ENCODE data around the gene HOXD12.

Gene HOXD12

DNA sequence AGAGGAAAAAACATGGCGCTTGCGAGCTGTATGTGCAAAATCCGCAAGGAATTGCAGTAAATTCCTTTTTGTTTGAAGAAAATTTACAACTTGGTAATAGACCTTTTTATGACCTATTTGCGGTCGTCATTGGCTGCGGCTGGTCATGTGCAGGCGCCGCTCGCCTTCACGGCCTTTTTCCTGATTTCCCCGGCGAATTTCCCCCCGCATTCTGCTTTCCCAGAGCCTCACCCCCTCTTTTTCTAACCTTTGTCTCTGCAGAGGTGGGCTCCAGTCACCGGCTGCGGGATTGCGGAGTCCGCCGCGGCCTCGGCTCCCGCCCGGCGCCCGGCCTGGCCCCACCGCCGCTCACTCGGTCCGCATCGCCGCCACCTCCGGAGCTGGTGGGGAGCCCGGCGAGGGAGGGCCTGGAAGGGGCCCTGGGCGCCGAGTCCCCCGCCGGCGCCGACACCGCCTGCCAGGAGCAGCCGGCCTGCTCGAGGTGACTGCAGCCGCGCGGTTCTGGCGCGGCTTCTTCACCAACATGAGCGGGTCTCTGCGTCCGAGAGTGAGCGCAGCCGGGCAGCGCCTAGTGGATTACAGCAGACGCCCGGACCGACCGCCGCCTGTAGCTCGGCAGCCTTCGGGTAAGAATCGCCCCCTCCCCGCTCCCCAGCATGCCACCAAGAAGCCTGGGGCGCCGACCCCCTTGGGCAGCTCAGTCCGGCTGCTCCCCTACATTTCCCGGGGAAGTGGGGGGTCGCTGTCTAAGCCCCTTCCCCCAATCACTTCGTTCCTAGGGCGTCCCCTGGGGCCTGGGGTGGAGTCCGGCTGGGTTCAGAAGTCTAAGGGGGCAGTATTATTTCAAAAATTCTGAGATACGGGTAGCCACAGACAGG lies 37.0 kb downstream of the HOXD12 start:
- DNase-seq, result no peak

DNA sequence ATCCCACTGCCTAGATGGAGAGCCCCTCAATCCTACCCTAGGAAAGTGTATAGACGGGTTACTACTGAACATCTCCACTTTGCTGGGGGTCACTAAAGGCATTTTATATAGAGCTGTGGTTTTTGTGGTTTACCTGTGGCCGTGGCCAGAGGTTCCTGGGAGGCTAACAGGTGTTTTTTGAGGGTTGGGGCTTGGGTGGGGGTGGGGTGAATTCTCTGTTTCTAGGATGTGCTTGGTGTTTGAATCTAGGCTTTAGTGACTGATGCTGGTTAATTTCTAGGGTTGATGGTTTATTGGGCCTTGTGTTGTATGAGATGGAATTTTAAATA lies 37.6 kb downstream of the HOXD12 start:
- DNase-seq, result no peak

DNA sequence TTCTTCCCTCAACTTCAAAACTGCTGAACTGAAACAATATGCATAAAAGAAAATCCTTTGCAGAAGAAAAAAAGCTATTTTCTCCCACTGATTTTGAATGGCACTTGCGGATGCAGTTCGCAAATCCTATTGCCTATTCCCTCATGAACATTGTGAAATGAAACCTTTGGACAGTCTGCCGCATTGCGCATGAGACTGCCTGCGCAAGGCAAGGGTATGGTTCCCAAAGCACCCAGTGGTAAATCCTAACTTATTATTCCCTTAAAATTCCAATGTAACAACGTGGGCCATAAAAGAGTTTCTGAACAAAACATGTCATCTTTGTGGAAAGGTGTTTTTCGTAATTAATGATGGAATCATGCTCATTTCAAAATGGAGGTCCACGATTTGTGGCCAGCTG lies 38.3 kb downstream of the HOXD12 start:
- no peak for DNase-seq

DNA sequence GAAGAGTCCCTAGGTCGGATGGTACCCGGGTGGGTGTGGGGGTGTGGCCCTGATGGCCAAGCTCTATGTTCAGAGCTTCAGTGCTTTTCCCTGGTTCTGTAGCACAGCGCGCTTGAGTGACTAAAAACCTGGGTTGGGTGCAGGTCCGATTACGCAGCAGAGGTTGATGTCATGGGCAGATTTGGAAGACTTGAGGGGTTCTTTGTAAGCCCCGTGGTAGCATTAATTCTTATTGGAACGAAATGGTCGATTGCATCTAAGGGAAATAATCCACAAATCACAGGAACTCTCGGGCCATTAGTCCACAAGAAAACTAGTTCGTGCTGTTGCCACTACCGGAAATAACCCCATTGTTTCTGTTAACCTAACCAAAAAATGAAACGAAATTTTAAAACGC lies 38.9 kb downstream of the HOXD12 start:
- no peak for DNase-seq

DNA sequence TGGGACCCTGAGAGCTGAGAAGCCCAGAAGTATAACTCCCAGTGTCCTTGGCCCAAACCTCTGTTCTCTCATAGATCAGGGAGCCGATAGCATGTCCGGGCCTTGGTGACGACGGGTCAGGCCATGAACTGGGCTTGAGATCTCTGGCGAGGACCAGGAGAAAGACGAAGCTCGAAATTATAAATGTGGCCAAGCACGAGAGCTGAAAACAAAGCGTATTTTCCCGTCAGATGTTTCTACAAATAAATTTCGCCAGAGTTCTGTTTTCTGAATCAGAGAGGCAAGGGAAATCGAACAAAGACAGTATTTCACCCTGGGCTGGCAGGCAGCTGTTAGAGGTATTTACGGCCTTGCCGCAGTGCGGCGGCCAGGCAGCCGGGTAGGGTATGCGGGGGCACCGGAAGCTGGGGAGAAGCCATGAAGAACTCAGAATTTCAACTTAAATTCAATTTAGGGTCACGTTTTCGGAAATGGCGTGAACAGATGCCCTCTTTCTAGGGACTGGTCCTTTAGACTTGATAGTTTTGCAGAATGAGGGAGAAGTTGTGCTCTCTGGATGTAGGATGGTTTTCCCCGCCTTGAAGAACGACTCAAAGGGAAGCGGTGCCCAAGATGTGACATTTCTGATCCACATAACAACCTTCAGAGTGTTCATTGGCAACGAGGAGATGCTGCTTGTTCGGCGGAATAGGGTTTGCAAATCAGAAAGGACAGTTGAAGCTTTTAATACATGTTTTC lies 39.5 kb downstream of the HOXD12 start:
- DNase-seq, result no peak

DNA sequence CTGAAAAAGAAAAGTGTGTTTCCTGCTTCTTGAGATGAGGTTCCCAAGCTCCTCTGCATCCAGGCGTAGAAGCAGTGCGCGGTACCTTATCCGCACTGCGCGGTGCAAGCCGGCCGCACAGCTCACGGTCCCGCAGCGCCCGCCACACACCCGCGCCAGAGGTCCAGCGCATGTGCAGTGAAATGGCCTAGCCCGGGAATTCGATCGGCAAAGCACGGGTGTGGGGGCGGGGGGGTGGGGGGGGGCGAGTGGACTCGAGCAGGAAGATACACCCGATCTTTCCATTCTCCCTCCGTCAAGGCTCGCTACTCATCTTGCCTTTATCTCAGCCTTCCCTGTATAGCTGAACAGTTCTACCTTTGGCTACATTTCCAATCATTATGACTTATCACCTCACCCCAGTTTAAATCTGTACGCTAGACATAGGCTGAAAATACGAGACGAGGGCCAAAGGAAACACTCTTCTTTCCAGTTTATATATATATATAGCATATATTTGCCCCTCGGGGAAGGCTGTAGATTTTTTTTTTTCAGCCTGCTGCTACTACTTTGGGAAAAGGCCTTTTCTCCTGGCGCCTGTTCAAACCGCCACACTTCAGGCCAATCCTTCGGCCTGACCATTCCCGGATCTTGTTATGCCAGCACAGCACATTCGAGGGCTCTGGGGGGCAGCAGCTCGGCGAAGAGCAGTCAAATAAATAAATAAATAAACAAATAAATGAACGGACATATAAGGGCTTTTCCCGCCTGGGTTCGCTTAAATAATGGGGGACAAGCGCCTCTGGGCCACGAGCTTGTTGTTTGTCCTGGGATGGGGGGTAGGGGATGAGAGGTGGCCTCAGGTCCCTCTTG lies 40.3 kb downstream of the HOXD12 start:
- no peak for DNase-seq

DNA sequence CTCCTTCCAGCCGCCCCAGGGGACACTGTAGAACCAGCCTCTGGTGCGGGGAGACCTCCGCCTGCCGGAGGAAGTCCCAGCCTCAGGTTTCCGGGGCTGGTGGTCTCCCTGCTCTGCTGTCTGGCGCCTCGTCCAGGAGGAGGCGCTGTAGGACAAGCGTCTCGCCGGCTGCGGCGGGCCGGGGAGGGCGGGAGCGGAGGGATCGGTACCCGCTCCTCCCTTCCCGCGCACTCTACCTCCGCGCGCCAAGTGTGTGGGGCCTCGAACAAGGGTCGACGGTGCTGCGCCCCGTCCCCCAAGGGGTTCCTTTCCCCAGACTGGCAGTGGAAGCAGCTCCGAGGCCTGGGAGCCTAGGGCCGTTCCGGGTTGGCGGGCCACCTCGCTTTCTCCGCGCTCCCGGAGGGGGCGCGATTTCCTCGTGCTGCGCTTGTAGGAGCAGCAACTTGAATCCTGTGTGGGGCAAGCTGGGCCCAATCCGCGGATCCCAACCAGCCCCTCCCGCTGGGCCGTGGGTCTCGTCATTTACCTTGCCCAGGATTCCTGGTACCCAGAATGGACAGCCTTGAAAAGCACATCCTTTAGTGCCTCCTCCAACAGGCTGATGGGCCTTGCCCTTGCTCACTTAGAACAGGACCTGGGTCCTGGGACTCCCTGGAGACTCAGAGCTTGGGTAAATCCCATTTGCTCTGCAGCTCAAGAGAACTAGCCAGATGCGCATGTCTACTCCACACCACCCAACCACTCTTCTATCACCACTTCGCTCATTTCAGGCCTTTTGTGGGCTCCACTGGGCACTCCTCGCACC lies 41.1 kb downstream of the HOXD12 start:
- DNase-seq, result peak; percentile 46

DNA sequence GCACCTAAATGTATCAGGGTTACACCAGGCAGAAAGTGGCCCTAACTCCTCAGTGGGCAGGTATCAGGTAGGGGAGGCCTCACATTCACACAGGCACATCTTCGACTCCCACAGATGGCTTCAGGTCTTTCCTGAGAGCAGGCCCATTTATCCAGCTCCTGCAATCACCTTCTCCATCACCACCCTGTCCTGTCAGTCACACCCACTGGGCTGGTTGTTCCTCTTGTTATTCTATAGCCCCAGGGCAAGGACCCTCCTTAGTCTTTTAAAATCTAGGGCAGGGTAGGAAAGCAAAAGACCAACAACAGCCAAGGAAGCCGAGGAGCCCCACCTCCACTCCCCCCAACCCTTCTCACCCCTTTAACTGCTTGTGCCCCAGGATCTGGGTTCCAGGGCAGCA lies 42.7 kb downstream of the HOXD12 start:
- no peak for DNase-seq

DNA sequence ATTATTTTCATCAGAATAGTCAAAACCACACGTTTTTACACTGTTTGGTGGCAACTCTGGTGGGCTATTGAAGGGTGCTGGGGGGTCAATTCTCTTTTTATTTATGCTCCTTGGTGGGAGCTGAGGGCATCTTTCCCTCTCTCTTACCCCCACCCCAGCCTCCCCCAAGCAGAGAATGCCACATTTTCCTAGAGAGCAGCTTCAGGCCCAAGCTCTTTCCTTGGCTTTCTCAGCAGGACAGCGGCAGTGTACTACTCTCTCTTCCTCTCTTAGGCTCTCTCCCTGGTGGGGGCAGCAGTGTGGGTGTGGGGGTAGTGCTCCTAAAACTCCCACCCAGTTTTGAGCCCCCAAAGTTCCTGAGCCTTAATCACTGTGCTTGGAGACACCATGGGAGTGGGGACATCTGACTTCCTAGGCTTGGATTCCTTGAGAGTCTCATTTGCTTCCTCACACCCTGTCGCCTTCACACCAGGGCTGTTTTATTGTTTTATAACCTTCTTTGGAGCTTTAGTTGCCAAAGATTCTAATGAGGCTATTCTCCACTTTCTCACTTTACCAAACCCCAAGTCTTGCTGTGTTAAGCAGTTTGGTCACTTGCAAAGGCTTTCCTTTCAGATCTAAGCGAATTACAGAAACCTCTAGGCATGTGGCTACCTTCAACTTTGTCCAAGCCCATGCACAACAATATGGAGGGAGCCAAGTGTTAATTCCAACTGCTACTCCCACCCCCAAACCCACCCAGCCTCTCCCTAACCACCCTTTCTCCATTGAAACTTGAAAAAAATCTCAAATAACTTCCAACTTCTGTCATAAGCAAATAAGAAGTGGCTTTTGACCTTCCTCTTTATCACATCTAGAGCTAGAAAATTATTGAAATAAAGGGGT lies 45.7 kb downstream of the HOXD12 start:
- DNase-seq, result no peak

DNA sequence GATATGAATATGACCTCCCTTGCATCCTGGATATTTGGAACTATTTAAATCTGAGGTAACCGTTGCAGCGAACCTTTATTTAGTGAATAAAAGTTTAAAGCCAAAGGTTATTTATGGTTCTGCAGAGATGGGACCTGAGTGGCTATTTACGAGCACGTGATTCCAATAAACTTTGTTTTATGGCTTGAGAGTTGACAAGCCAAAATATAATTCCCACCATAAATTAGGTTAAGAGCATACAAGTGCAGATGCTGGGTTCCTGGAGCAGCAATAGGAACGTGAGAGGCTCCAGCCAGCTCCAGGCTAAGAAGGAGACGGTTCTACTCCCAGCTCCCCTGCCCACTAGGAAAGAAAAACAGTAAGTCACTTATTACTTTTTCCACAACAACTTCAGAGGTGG lies 46.5 kb downstream of the HOXD12 start:
- DNase-seq, result no peak

DNA sequence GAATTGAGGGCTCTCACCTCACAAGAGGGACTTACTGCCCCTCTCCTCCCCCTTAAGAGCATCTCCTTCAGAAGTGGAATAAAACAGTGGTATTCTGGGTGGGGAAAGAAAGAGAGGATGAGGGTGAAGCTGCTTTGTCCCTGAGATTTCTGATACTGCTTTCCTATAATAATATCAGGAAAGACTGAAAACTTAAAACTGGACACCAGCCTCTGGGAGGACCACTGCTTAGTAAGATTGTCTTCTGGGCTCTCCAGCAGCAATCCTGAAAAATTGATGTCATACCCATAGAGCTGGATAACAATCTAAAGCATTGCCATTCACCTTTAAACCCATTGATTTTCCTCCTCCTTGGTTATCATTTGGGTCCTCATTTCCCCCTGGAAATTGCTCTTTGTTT lies 47.0 kb downstream of the HOXD12 start:
- DNase-seq, result no peak

DNA sequence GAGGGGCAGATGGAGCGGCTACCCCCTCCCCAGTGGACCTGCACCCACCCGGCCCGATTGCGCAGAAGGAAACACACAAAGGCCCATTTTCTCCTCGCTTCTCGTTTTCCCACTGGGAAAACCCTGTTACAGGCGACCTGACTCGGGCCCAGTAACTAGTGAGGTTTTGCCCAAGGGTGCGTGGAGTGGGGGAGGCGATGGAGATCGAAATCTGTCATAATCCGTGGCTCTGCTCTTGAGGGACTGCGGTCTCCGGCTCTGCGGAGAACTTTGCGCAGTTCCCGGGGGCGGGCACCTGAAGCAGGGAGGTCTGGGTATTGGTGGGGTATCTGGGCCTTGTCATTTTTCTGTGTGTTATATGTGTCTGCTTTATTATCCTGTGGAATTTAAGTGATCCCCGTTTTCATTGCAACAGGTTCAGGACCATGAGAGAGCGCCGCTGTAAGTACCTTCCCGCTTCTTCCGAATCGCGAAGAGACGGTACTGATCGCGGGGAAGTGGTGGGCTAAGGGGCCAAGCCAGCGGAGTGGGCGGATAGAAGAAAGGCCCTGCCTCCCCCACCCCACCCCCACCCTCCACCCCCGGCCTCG lies 47.7 kb downstream of the HOXD12 start:
- DNase-seq, result no peak

DNA sequence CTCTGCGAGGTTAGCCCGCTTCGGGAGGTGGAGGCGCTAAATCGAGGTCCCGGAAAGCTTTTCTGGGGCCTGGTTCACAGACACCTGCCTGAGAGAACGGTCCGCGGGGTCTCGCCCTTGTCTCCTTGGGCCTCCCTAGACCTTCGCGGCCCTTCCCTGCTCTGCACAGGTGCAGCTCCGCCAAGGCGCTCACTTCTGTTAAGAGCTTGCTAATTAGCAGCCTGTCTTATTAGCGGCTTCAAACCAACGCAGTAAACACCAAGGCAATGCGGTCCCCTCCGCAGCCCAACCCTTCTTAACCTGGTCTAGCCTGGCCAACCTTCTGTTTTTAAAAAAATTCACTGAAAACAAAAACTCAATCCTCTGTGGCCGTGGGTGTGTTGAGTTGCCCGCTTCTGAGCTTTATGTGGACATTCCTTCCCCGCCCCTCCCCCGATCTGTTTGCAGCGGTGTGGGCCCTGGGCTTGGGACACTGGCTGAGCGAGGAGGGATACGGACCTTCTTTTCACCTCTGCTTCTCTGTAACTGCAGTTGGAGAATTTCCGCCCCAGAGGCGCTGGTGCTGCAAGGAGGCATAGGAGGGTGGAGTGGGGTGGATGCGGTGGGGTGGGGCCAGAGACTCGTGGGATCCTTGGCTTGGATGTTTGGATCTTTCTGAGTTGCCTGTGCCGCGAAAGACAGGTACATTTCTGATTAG lies 48.4 kb downstream of the HOXD12 start:
- no peak for DNase-seq

DNA sequence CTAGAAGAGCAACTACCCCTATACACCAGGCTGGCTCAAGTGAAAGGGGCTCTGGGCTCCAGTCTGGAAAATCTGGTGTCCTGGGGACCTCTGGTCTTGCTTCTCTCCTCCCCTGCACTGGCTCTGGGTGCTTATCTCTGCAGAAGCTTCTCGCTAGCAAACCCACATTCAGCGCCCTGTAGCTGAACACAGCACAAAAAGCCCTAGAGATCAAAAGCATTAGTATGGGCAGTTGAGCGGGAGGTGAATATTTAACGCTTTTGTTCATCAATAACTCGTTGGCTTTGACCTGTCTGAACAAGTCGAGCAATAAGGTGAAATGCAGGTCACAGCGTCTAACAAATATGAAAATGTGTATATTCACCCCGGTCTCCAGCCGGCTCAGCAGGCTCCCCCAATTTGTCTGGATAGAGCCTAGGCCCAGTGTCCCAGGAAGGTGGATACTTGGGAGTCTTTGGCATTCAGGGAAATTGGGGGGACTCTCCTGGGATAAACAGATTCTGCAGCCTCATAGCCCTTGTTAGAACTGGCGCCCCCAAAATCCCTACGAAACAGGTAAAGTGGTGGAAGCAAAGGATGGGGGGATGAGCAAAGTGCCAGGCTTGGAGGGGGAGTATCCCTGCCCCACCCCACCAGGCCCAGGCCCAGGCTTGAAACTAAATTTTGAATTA lies 49.3 kb downstream of the HOXD12 start:
- DNase-seq, result no peak

DNA sequence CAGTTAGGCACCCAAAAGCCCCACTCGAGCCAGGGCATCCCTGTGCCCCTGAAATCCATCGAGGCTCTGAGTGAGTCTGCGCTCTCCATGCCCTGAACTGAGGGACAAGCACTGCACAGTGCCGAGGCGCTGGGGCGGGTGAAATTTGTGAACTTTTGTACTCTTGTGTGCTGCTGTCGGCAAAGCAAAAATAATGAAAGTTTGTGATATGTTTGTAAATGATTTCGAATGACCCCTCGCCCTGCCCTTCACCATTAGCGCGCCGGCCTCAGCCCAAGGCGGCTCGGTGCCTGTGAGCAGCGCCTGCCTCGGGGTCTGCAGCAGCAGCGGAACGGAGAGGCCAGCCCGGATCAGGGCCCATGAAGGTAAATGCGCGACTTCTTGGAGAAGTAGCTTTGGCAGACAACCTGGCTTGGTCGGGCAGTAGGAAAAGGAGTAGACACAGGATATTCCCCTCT lies 49.9 kb downstream of the HOXD12 start:
- DNase-seq, result no peak

DNA sequence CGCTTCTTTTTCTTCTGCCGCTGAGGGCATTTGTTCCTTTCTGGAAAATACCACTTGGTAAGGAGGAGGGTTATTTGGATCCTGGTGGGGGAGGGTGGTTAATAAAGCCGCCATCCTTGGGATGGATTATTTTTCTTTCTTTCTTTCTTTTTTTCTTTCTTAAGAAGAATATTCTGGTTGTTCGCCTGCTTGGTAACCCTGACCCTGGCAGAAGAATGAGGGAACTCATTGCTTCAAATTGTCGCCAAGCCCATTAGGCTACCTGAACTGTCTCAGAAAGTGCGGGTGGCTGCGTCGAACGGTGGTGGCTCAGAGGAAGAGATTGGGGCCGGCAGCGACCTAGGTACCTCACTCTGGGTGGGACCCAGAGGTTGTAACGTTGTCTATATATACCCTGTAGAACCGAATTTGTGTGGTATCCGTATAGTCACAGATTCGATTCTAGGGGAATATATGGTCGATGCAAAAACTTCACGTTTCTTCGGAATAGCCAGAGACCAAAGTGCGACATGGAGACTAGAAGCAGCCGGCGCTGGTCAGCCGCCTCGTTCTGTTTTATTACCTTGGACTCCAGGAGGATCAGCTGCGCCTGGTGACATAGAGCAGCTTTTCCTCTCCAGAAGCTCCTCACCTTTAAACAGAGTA lies 50.5 kb downstream of the HOXD12 start:
- DNase-seq, result no peak

DNA sequence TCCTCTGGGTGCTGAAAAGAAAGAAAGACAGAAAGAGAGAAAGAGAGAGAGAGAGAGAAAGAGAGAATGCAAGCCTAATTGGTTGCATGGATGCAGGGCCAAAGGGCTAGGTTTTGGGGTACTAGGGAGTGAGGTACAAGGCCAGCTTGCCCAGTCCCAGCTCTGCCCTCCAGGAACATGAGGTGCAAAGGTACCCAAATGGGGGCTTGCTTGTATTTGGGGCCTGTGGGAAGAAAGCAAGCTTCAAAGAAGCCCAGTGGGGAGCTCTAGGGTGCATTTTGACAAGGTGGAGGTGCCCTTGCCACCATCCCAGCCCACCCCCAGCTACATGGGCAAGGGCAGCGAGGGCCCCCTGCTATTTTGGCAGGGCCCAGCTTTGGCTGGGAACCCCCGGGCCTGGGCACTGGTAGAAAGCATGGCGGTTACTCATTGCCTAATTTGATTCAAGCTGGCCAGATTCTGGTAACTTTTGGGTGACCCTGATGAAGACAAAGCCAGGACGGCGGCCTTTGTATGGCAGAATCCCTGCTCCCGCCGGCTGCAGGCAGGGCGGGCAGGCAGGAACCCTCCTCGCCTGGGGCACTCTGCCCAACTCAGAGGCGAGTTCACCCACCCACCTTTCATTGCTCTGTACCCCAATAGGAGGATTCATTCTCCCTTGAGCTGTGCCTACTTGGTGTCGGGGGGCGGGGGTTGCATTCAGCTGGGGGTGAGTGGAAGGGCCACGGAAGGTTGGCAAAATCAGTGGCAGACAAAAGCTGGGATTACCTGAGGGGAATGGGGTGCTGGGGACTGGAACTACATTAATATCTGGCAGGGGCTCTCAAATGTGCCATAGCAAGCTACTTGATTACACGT lies 51.2 kb downstream of the HOXD12 start:
- DNase-seq, result no peak
